Esophagus mucosa (tissue), 1 donor: ENCODE data around the gene TMEM19. TPM values are rescaled to one million over a fixed set of nuclear protein-coding genes. Genes with fewer than 3 reads are reported as not detected.
"Not testable (repeated sequence)": the region's sequence is repeated elsewhere in the genome, so short reads cannot be mapped to it uniquely, and the experiment has no call there.

ENCODE experiments used
- ATAC-seq: fragments of 200-7000 bp; cut with Tn5 transposase; one replicate; pipeline ENCODE4 v1.9.1; 2020
- total RNA-seq: library from RNA; stranded (reverse); gene quantifications from one replicate; pipeline ENCODE4 v1.2.4, GENCODE V29; 2023
- donor health status: DM: yes; HTN: yes; CAD: no.

The TMEM19 gene
- total RNA-seq, 1 donor from 2014 or later, result 51.2 TPM

GRCh38 chr12:71666259-71666658, 19.6 kb upstream of the TMEM19 start:
- ATAC-seq, result no peak

GRCh38 chr12:71671311-71671710, 14.6 kb upstream of the TMEM19 start:
- ATAC-seq, result no peak

- ATAC-seq, result no peak
Measured at GRCh38 chr12:71671816-71672215, 14.1 kb upstream of the TMEM19 start.

GRCh38 chr12:71682466-71682865, 3.4 kb upstream of the TMEM19 start:
- ATAC-seq, result no peak

GRCh38 chr12:71683633-71684032, 2.2 kb upstream of the TMEM19 start:
- no peak for ATAC-seq

- no peak for ATAC-seq
Measured at GRCh38 chr12:71684081-71684480, 1.8 kb upstream of the TMEM19 start.

- ATAC-seq, result no peak
Measured at GRCh38 chr12:71685312-71685906, 473 bp upstream of the TMEM19 start.

GRCh38 chr12:71686658-71687025, 760 bp downstream of the TMEM19 start:
- peak; percentile 30 for ATAC-seq

GRCh38 chr12:71687172-71687571, 1.3 kb downstream of the TMEM19 start:
- ATAC-seq, result not testable (repeated sequence)

GRCh38 chr12:71688961-71689570, 3.2 kb downstream of the TMEM19 start:
- peak; percentile 39 for ATAC-seq

GRCh38 chr12:71691504-71692129, 5.7 kb downstream of the TMEM19 start:
- no peak for ATAC-seq

GRCh38 chr12:71693126-71693525, 7.2 kb downstream of the TMEM19 start:
- ATAC-seq, result no peak

- ATAC-seq, result not testable (repeated sequence)
Measured at GRCh38 chr12:71693651-71694050, 7.8 kb downstream of the TMEM19 start.

- ATAC-seq, result peak; percentile 94
Measured at GRCh38 chr12:71694099-71694820, 8.4 kb downstream of the TMEM19 start.

- no peak for ATAC-seq
Measured at GRCh38 chr12:71695782-71696181, 9.9 kb downstream of the TMEM19 start.

GRCh38 chr12:71702181-71702580, 16.3 kb downstream of the TMEM19 start:
- ATAC-seq, result peak; percentile 21

- ATAC-seq, result no peak
Measured at GRCh38 chr12:71702590-71702989, 16.7 kb downstream of the TMEM19 start.

- ATAC-seq, result no peak
Measured at GRCh38 chr12:71703206-71703605, 17.3 kb downstream of the TMEM19 start.

- peak; percentile 39 for ATAC-seq
Measured at GRCh38 chr12:71704920-71705319, 19.0 kb downstream of the TMEM19 start.

GRCh38 chr12:71708658-71709057, 22.8 kb downstream of the TMEM19 start:
- peak; percentile 46 for ATAC-seq

- ATAC-seq, result peak; percentile 98
Measured at GRCh38 chr12:71710276-71711125, 24.6 kb downstream of the TMEM19 start.

- ATAC-seq, result no peak
Measured at GRCh38 chr12:71718611-71719010, 32.7 kb downstream of the TMEM19 start.
